GM19328 (cell line): ENCODE results near the gene TYW5.

Source experiments
- ATAC-seq: cut with Tn5 transposase; IDR thresholded peaks from one replicate; pipeline ENCODE4 v1.9.1; 2021; ENCODE audit warnings: mild to moderate bottlenecking, moderate library complexity; ENCODE audit not compliant: unreplicated experiment

TYW5 gene, protein sequence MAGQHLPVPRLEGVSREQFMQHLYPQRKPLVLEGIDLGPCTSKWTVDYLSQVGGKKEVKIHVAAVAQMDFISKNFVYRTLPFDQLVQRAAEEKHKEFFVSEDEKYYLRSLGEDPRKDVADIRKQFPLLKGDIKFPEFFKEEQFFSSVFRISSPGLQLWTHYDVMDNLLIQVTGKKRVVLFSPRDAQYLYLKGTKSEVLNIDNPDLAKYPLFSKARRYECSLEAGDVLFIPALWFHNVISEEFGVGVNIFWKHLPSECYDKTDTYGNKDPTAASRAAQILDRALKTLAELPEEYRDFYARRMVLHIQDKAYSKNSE

GRCh38 chr2:199955339-199956061, at the start of gene TYW5, which contains the start of gene MAIP1:
Gene TYW5, minus strand, starts transcription at chr2:199955491. Its CDS starts 21 bp downstream, at chr2:199955470.
Gene MAIP1, plus strand, starts transcription at chr2:199955582. Its CDS starts 217 bp downstream, at chr2:199955799.
- peak; percentile 84 for ATAC-seq

- no peak for ATAC-seq
Measured at GRCh38 chr2:200003444-200003843, 48.2 kb upstream of the TYW5 start.

- ATAC-seq, result no peak
Measured at GRCh38 chr2:200000444-200001163, 45.3 kb upstream of the TYW5 start.

- no peak for ATAC-seq
Measured at GRCh38 chr2:199999166-199999565, 43.9 kb upstream of the TYW5 start.

GRCh38 chr2:199997296-199997695, 42.0 kb upstream of the TYW5 start:
- no peak for ATAC-seq

- ATAC-seq, result no peak
Measured at GRCh38 chr2:199994896-199995295, 39.6 kb upstream of the TYW5 start.

DNA sequence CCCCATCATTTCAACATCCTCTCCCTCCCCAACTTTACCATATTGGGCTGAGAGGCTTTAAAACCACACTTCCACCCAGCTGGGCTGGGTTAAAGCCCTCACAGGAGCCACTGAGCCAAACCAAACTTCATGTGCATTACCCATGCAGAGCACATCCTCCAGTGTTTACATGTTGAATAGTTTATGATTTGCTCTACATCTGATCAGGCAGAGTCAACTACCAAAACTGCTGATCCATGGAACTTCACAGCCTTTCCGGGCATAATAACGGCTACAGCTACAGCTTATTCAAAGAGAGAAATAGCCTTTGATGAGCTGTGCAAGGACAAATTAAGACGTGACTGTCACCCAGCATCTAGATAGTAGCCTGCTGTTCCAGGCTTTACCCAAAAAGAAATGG, 39.1 kb upstream of the TYW5 start:
- ATAC-seq, result no peak

DNA sequence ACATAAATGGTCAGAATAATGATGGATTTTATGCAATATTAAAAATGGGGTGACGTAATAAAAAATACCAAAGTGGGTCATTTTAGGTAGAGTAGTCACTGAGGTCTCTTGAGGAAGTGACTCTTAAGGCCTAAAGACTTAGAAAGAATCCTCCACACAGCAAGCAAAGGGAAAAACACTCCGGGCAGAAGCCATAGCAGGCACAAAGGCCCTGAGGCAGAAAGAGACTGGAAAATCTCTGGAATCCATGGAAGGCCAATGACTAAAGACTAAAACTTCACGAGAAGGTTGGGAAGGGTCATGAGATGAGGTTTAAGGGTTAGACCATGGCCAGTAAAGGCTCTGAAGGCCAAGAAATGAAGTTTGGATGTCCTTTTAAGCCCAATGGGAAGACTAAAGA, 37.0 kb upstream of the TYW5 start:
- ATAC-seq, result no peak

DNA sequence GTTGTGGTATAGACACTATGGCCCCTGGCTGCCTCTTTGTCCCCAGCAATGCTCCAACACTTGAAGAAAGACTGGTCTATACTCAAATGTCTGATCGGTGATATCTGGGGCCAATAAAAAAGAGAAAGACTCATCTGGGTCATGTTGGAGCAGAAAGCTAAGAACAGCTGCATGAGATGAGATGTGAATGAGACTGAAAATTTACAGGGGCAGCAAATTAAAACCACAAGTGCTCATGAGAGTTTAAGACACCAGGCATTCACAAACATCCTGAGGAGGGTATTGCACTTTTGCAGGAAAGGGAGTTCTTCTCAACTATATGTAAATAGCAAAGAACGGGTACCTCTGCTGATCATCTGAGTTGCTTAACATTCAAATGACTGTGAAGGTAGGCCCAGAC, 36.4 kb upstream of the TYW5 start:
- no peak for ATAC-seq

DNA sequence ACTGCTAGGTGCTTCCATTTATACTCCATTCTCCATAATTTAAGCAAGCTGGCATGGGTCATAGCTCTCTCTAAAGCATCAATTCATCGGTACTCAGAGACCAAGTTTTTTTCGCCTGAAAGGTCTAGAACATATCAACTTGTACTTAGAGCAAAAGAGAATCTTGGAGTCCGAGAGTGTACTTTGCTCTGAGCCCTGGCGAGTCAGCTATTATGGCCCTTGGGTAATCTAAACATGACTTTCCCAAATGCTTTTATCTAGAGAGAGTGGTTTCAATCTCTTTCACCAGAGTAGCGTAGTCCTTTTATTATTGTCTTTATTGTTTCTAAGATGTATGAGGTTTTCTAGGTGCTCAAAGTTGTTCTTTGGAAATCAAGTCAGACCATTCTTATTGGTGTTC, 34.5 kb upstream of the TYW5 start:
- no peak for ATAC-seq

GRCh38 chr2:199988151-199988550, 32.9 kb upstream of the TYW5 start:
- ATAC-seq, result no peak

DNA sequence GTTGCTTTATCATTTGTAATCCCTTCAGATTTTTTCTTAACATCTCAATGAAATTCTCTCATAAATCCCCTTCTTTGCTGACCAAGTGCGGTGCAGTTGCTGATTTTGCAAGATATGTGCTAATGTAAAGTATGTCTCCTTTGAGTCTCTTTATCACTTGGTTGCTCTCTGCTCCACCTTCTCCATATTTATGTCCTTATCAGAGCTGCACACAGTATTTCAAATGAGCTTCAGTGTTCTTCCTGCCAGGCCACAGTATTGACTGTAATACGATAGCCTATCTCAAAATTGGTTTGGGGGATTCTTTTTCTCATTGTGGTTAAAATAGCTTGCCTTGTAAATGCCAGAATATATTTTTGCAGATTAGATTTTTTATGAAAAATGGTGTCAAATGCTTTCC, 32.3 kb upstream of the TYW5 start:
- ATAC-seq, result no peak

DNA sequence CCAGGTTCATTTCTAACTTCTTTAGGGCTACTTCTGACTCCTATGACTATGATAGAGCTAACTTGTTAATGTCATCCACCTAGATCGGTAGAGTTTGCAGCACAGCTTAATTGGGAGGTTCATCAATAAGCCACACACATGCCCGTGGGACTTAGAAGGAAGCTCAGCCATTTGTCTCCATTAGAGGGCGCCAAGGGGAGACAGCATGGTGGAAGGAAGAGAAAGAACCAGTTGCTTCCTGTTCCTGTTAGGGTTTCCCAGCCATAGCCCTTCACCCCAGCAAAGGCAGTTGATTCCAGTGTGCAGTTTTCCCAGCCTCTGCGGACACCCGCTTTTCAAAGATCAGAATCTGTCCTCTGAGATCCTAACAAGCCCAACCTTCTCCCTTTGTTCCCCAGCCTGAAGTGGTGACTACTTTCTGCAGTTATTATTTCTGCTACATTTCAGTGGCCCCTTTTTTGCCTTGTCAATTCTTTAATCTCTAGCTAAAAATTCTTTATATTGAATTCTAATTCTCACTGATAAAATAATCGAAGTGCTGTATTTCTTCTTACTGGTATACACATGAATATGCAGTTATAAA, 30.4 kb upstream of the TYW5 start:
- ATAC-seq, result peak; percentile 62

DNA sequence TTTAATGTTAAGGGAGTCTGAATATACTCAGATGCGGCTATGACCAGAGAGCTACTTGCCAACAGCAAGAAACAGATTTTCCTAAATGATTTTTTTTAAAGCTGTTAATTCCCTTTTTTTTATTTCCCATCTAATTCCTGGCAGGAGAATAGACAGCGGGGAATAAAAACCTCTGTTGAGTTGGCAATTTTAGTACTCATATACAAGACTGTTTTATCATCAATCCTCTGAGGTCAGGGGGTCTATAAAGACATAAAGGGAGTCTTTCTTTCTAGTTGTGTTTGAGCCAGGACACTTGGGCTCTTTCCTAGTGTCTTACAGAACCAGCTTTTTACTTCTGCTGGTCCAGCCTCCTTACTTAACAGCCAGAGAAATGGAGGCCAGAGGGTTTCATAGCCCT, 29.5 kb upstream of the TYW5 start:
- ATAC-seq, result no peak

GRCh38 chr2:199984159-199984558, 28.9 kb upstream of the TYW5 start:
- ATAC-seq, result no peak

DNA sequence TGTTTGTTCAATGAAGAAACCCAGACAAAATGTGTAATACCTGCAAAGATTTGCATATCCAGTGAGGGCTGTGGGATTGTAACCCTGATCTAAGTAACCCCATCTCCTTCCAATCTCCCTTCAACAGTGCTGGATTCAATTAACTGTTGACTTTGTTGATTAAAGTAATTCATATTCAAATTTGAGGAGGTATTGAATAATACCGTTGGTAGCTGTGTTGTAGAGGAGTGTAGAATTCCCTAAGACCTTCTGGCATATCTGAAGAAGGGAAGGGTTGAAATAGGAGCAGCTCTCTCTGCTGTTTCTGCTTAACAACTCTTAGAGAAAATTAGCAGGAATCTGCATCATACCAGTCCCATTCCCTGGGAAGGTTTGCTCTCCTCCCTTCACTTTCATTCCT, 28.2 kb upstream of the TYW5 start:
- ATAC-seq, result no peak

- ATAC-seq, result no peak
Measured at GRCh38 chr2:199982126-199982843, 27.0 kb upstream of the TYW5 start.

- no peak for ATAC-seq
Measured at GRCh38 chr2:199979832-199980628, 24.7 kb upstream of the TYW5 start.

- ATAC-seq, result no peak
Measured at GRCh38 chr2:199979398-199979797, 24.1 kb upstream of the TYW5 start.

DNA sequence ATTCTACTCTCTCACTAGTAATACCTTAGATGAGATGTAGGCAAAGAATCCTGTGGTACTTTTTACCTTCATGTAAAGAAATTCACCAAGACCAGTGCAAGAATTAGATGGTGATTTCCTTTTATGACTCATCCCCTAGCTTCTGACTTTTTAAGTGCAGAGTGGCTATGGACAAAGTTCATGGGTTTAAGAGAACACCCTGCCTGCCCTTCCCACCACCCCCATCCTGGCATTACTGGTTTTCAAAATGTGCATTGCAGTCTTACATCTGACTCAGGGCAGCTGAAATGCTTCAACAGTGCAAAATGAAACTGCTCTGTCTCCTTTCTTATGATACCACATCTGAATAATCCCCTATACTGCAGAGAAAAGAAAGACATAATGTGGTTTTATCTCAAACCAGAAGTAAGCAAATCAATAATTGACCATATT, 22.7 kb upstream of the TYW5 start:
- ATAC-seq, result no peak
